ENCODE data around the gene B2M. TPM values are rescaled to one million over a fixed set of nuclear protein-coding genes. Genes with fewer than 3 reads are reported as not detected.

The B2M gene
- total RNA-seq: 1,082 and 1,798 TPM in 2 replicates

DNA sequence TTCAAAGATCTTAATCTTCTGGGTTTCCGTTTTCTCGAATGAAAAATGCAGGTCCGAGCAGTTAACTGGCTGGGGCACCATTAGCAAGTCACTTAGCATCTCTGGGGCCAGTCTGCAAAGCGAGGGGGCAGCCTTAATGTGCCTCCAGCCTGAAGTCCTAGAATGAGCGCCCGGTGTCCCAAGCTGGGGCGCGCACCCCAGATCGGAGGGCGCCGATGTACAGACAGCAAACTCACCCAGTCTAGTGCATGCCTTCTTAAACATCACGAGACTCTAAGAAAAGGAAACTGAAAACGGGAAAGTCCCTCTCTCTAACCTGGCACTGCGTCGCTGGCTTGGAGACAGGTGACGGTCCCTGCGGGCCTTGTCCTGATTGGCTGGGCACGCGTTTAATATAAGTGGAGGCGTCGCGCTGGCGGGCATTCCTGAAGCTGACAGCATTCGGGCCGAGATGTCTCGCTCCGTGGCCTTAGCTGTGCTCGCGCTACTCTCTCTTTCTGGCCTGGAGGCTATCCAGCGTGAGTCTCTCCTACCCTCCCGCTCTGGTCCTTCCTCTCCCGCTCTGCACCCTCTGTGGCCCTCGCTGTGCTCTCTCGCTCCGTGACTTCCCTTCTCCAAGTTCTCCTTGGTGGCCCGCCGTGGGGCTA is at the start of gene B2M, which contains the start of gene PATL2:
Gene B2M, plus strand, starts transcription at position 422 of the 647 bp plus-strand sequence. Its CDS starts 30 bp downstream, at position 452.
Gene PATL2, minus strand, starts transcription at position 228 of the 647 bp plus-strand sequence. CDS start 34,833 bp downstream, outside the sequence.

DNA sequence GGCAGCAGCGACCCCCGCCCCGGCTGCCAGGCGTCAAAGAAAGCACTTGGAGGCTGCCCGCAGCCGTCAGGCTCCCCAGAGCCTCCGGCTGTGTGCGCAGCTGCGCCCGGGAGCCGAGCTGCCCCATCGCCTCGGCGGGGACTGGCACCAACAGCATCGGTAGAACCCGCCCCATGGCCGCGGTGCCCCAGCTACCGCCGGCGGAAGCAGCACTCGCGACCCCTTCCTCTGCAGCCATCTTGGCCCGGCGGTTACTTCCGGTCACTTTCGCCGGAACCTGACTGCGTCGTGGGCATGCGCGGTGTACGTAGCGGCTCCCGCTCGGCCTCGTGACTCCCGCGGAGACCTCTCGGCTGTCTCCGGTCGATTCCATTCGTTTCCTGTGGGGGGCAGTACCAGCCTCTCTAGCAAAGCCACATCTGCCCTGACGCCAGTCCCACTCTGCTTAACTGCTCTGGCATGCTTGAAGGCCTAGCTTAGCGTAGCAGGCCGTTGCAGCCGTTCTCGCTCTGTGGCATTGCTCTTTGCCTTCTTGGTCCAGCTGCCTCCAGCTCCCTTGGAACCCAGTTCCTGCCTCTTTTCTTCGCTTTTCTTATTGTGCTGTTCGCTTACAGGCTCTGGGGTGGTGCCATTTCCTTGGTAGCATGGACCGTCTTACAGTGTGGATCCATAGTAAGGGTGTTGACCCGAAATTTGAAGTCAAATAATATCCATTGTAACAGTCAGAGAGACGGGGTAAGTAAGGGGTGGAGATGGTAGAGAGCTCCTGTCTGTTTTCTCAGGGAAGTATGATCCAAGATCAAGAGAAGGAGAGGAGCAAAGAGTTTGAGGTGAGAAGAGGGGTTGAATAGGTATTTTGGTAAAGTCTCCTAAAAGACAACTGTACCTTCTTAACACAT is 47.7 kb upstream of the B2M start, which contains the start of gene SPG11:
Gene SPG11, minus strand, starts transcription at position 253 of the 899 bp plus-strand sequence. Its CDS starts 15 bp downstream, at position 238.

DNA sequence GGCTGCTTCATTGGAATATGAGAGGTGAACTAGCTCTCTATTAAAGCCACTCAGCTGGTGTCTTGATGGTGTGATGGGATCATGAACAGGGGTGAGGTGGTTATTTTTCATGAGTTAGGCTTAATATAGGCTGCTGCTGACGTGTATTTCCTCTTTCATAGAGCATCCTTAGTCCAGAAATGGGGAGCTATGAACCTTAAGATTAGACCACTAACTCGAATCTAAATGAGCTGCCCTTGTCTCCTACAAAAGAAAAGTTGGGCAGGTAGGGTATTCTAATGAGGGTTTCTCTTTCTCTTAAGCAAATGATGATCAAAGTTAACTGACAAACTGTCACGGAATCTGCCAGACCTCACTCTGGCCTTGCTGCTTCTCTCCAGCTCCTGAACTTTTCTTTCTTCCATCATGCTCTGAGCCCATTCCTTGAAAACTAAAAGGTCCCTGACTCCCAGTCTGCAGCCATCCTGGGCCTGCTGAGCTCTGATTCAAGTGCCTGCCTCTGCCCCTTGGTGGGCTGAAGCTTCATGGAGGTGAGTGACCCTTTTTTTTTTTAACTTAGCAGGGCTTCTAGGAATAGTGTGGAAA is 25.0 kb downstream of the B2M start, which contains the start of gene TRIM69:
Gene TRIM69, plus strand, starts transcription at position 348 of the 585 bp plus-strand sequence. Its CDS starts 177 bp downstream, at position 525.

Other genes with a start within 250 kb of the B2M start
- 34.7 and 46.9 TPM in 2 replicates for gene EIF3J, start 174.4 kb upstream of the B2M start, total RNA-seq
- gene SPG11, start 47.9 kb upstream of the B2M start, total RNA-seq: 101 and 104 TPM in 2 replicates
- gene PATL2, start 194 bp upstream of the B2M start, total RNA-seq: 0.33 and 0.36 TPM in 2 replicates
- 13.1 and 15.7 TPM in 2 replicates for gene TRIM69, start 25.0 kb downstream of the B2M start, total RNA-seq
- gene TERB2, start 245.2 kb downstream of the B2M start, total RNA-seq: not detected in 2 replicates